HepG2 (cell line): Measurements from ENCODE around the gene RNASE8. TPM values are rescaled to one million over a fixed set of nuclear protein-coding genes. Genes with fewer than 3 reads are reported as not detected.

ENCODE experiments used
- ATAC-seq: fragments of 200-7000 bp; cut with Tn5 transposase; 3 replicates; pipeline ENCODE4 v1.9.1; 2020; ENCODE audit warnings: mild to moderate bottlenecking, moderate library complexity
- BruUV-seq: library from RNA; stranded (reverse); fragments of 400-500 nt; replicated peaks from 2 replicates; lab custom pipeline; 2021; lab: Mats Ljungman, UMichigan
- CTCF ChIA-PET: fragments of 300-600 bp; formaldehyde crosslinking; extraction: SDS; loops from one replicate; lab custom pipeline; 2021; ENCODE audit warnings: low total read pairs, inconsistent platforms, low intra/inter-chr PET ratio; lab: Yijun Ruan, JAX
- POLR2A ChIA-PET: fragments of 350-600 bp; sonication (Branson Sonifier 250); formaldehyde crosslinking; loops from one replicate; lab custom pipeline; 2020; ENCODE audit warnings: antibody characterized with exemption, inconsistent platforms; lab: Yijun Ruan, JAX
- DNase-seq: peaks from one replicate; pipeline ENCODE4 v3.0.0-alpha.2; 2015; ENCODE audit warnings: low spot score
- FAIRE-seq: peaks from 3 replicates; lab custom pipeline; 2011; peaks lifted over from hg19 to GRCh38; lab: Jason Lieb, UNC
- H2AFZ ChIP-seq: one replicate; pipeline ENCODE4 v1.6.1; 2011; ENCODE audit warnings: low read length, inconsistent platforms
- H3K27ac ChIP-seq: fragments of 300-600 bp; 3 replicates; pipeline ENCODE4 v1.8.0; 2011; ENCODE audit warnings: mixed run types, mild to moderate bottlenecking, mixed read lengths, low read length, inconsistent platforms; ENCODE audit not compliant: insufficient read depth; ENCODE audit errors: extremely low read length
- H3K27me3 ChIP-seq, 2 experiments: fragments of 200-600 bp in 1 of 2; 2 replicates in 1 of 2; 3 replicates in 1 of 2; pipeline versions ENCODE4 v1.6.0 to v1.8.0; 2011; ENCODE audit warnings: low read length in 2 of 2, mild to moderate bottlenecking in 2 of 2, moderate library complexity in 2 of 2, inconsistent platforms in 1 of 2; ENCODE audit not compliant: insufficient read depth in 2 of 2, control insufficient read depth in 1 of 2
- H3K36me3 ChIP-seq, 2 experiments: fragments of 200-600 bp in 1 of 2; replicated peaks in 1 of 2; 2 replicates in 1 of 2; 3 replicates in 1 of 2; pipeline versions ENCODE4 v1.5.1 to v1.8.0; 2011; ENCODE audit warnings: low read length in 2 of 2, inconsistent platforms in 1 of 2; ENCODE audit not compliant: insufficient read depth in 2 of 2, control insufficient read depth in 1 of 2
- H3K4me1 ChIP-seq: 2 replicates; pipeline ENCODE4 v1.5.1; 2012; ENCODE audit warnings: low read length, inconsistent platforms; ENCODE audit not compliant: insufficient read depth
- H3K4me2 ChIP-seq: 2 replicates; pipeline ENCODE4 v1.6.0; 2011; ENCODE audit warnings: low read depth, low read length, inconsistent platforms
- H3K4me3 ChIP-seq, 3 experiments: fragments of 200-600 bp in 1 of 3; sonication (generic), shearing (Covaris generic) in 1 of 3; replicated peaks in 1 of 3; 2 replicates each; pipeline ENCODE4 v1.5.1; 2011 to 2016; ENCODE audit warnings: low read length in 3 of 3, inconsistent platforms in 2 of 3, low read depth in 2 of 3, mild to moderate bottlenecking in 2 of 3, control low read depth in 1 of 3, mixed read lengths in 1 of 3; ENCODE audit not compliant: insufficient read depth in 1 of 3
- H3K79me2 ChIP-seq: one replicate; pipeline ENCODE4 v1.6.1; 2011; ENCODE audit warnings: low read length, inconsistent platforms; ENCODE audit not compliant: insufficient read depth
- H3K9ac ChIP-seq: 2 replicates; pipeline ENCODE4 v1.6.0; 2011; ENCODE audit warnings: mild to moderate bottlenecking, low read depth, low read length, inconsistent platforms; ENCODE audit not compliant: insufficient read depth
- H3K9me3 ChIP-seq: 2 replicates; pipeline ENCODE4 v1.5.1; 2012; ENCODE audit warnings: mild to moderate bottlenecking, low read length
- H4K20me1 ChIP-seq: 2 replicates; pipeline ENCODE4 v1.6.0; 2011; ENCODE audit warnings: inconsistent platforms, mild to moderate bottlenecking, low read length, moderate library complexity; ENCODE audit not compliant: insufficient read depth
- CAMTA2 ChIP-seq: sonication (generic); formaldehyde crosslinking; IDR thresholded peaks from 2 replicates; pipeline ENCODE4 v1.4.0; 2020; ENCODE audit warnings: mild to moderate bottlenecking, missing genetic modification reagents, borderline replicate concordance
- DMAP1 ChIP-seq: IDR thresholded peaks from 2 replicates; pipeline ENCODE4 v1.6.1; 2016
- E2F2 ChIP-seq: sonication (generic); formaldehyde crosslinking; IDR thresholded peaks from 2 replicates; pipeline ENCODE4 v1.4.0; 2020; ENCODE audit warnings: missing genetic modification reagents, borderline replicate concordance
- GABPA ChIP-seq, 2 experiments: IDR thresholded peaks; 2 replicates each; pipeline ENCODE4 v1.6.1; 2011 to 2016; ENCODE audit warnings: low read depth in 2 of 2, low read length in 1 of 2, missing biosample characterization in 1 of 2, missing genetic modification characterization in 1 of 2
- HDAC2 ChIP-seq: sonication (generic); formaldehyde crosslinking; IDR thresholded peaks from 2 replicates; pipeline ENCODE4 v1.4.0; 2020; ENCODE audit warnings: missing genetic modification reagents
- HNF4A ChIP-seq: sonication (generic); formaldehyde crosslinking; IDR thresholded peaks from 2 replicates; pipeline ENCODE4 v1.4.0; 2020; ENCODE audit warnings: missing genetic modification reagents
- JARID2 ChIP-seq: sonication (generic); formaldehyde crosslinking; IDR thresholded peaks from 2 replicates; pipeline ENCODE4 v1.8.1; 2023; ENCODE audit warnings: missing genetic modification reagents, inconsistent platforms; ENCODE audit not compliant: insufficient replicate concordance
- MAZ ChIP-seq, 2 experiments: sonication (generic) in 1 of 2; formaldehyde crosslinking in 1 of 2; IDR thresholded peaks; 2 replicates each; pipeline versions ENCODE4 v1.5.0 to v1.6.1; 2012 to 2020; ENCODE audit warnings: low read depth in 2 of 2, mild to moderate bottlenecking in 2 of 2, borderline replicate concordance in 1 of 2, improper control_type of control experiment in 1 of 2, low read length in 1 of 2, missing genetic modification reagents in 1 of 2, moderate library complexity in 1 of 2
- MXI1 ChIP-seq: IDR thresholded peaks from 3 replicates; pipeline ENCODE4 v1.6.1; 2012; ENCODE audit warnings: low read depth, low read length, inconsistent platforms, borderline replicate concordance
- NR2F6 ChIP-seq, 2 experiments: IDR thresholded peaks; 2 replicates each; pipeline ENCODE4 v1.6.1; 2016; ENCODE audit warnings: antibody characterized with exemption in 1 of 2, mild to moderate bottlenecking in 1 of 2
- RARA ChIP-seq: IDR thresholded peaks from 2 replicates; pipeline ENCODE4 v1.6.1; 2016; ENCODE audit warnings: missing genetic modification reagents, missing compliant biosample characterization
- RBM39 ChIP-seq: fragments of 200-400 bp; formaldehyde crosslinking; IDR thresholded peaks from one replicate; pipeline ENCODE4 v1.6.1; 2018; ENCODE audit warnings: antibody characterized with exemption, mild to moderate bottlenecking, low read depth, low read length; ENCODE audit not compliant: poor library complexity, severe bottlenecking
- RFX5 ChIP-seq: IDR thresholded peaks from 2 replicates; pipeline ENCODE4 v1.6.1; 2011; ENCODE audit warnings: low read depth, low read length, improper control_type of control experiment
- SUZ12 ChIP-seq: fragments of 150-350 bp; IDR thresholded peaks from 2 replicates; pipeline ENCODE4 v1.6.1; 2014; ENCODE audit warnings: low read depth, low read length
- ZBTB39 ChIP-seq: sonication (generic); formaldehyde crosslinking; IDR thresholded peaks from 2 replicates; pipeline ENCODE4 v1.5.0; 2020; ENCODE audit warnings: missing genetic modification reagents
- ZFP82 ChIP-seq: sonication (generic); formaldehyde crosslinking; IDR thresholded peaks from 2 replicates; pipeline ENCODE4 v1.5.1; 2020; ENCODE audit warnings: mild to moderate bottlenecking, missing genetic modification reagents, borderline replicate concordance
- ZNF205 ChIP-seq: IDR thresholded peaks from 2 replicates; pipeline ENCODE4 v1.6.1; 2018; ENCODE audit warnings: missing biosample characterization, missing genetic modification reagents
- ZNF44 ChIP-seq: sonication (generic); formaldehyde crosslinking; IDR thresholded peaks from 2 replicates; pipeline ENCODE4 v1.5.1; 2020; ENCODE audit warnings: mild to moderate bottlenecking, missing genetic modification reagents
- ZNF441 ChIP-seq: sonication (generic); formaldehyde crosslinking; IDR thresholded peaks from 2 replicates; pipeline ENCODE4 v1.7.0; 2021; ENCODE audit warnings: missing genetic modification reagents, borderline replicate concordance
- ZNF557 ChIP-seq: sonication (generic); formaldehyde crosslinking; IDR thresholded peaks from 2 replicates; pipeline ENCODE4 v1.4.0; 2020; ENCODE audit warnings: missing genetic modification reagents
- ZNF580 ChIP-seq: IDR thresholded peaks from 2 replicates; pipeline ENCODE4 v1.6.1; 2016; ENCODE audit warnings: low read depth, borderline replicate concordance
- WGBS: methylation state at CpG from one replicate; pipeline ENCODE4 v1.1.6; 2017; ENCODE audit warnings: low lambda C conversion rate; 5-methylcytosine and 5-hydroxymethylcytosine counted together
- in situ Hi-C: cut with HindIII; loops from 2 replicates; pipeline ENCODE4 v1.10.0; 2017; ENCODE audit warnings: low pct_unique_long_range_greater_than_20kb; ENCODE audit not compliant: extremely low pct_ligation_motif_present
- intact Hi-C: fragments of 100-400 bp; cut with micrococcal nuclease; formaldehyde crosslinking; loops from one replicate; pipeline ENCODE4 v1.10.0; 2022; ENCODE audit not compliant: unreplicated experiment
- polyA plus RNA-seq, 8 experiments: library from polyadenylated mRNA; depleted of rRNA in 3 of 8; stranded (reverse) in 7 of 8; unstranded in 1 of 8; fragments of >200 nt; fragmentation: Illumina TruSeq in 4 of 8; extraction: Trizol in 4 of 8; gene quantifications; 2 replicates each; pipeline versions ENCODE4 v1.2.1 to v1.2.3, GENCODE V29; 2011 to 2016; ENCODE audit warnings: low read depth in 4 of 8, missing spikeins in 1 of 8, mixed read lengths in 1 of 8; ENCODE audit not compliant: insufficient read depth in 1 of 8
- total RNA-seq, 5 experiments: library from RNA; depleted of rRNA; stranded (reverse); fragments of >200 nt; fragmentation: Illumina TruSeq; extraction: Trizol; gene quantifications; 2 replicates each; pipeline ENCODE4 v1.2.3, GENCODE V29; 2016; ENCODE audit warnings: low read depth in 1 of 5

Gene RNASE8
- total and polyA plus RNA-seq, 2 of the 13 experiments (the other 11 are each of a cell fraction or from before 2014, with no cell fraction given) = not detected

- H3K4me3 ChIP-seq = no peak overlapping the region
- H3K4me2 ChIP-seq = no peak overlapping the region
- H3K4me1 ChIP-seq = peaks cover 20% of the 10 kb centered on the region
- DNase-seq (no peak), FAIRE-seq (no peak), ATAC-seq (no peak)
- no peak overlapping the region for H3K27ac ChIP-seq
- no peak overlapping the region for H3K9ac ChIP-seq
- no TSS peak for BruUV-seq
- H3K9me3 ChIP-seq = no peaks in the 10 kb centered on the region
- H3K27me3 ChIP-seq = no peaks in the 10 kb centered on the region; a peak in 1 of 5 replicates
- in situ Hi-C loops (no loop called here), intact Hi-C loops (no loop called here)
- peaks cover 3% of the 10 kb centered on the region for H3K79me2 ChIP-seq
- H2AFZ ChIP-seq = no peak overlapping the region
- no peaks in the 10 kb centered on the region for H4K20me1 ChIP-seq
- POLR2A ChIA-PET = interaction anchor here (0.6 to 1.1 kb wide), 2 partner anchors 11 to 28 kb away, joined by 3 read pairs; no protein-coding TSS in a partner anchor
- CTCF ChIA-PET = no interaction called here
- 86% methylated on average over 9 of the region's 9 CpGs for WGBS
- peaks cover 36 to 63% of the 10 kb centered on the region in 2 experiments for H3K36me3 ChIP-seq
- TF ChIP-seq ZNF441 (no peak), MAZ (IDR thresholded peaks at IDR 0.05; ENCODE audit: borderline replicate concordance, low read depth, low read length) (no peak), MAZ (CRISPR knock-in tag; IDR thresholded peaks at IDR 0.05; ENCODE audit: low read depth) (no peak), ZNF580 (CRISPR knock-in tag) (no peak), NR2F6 (IDR thresholded peaks at IDR 0.05) (0 out of 2 replicates have a peak, but pooled peaks have one; percentile 42), NR2F6 (CRISPR knock-in tag; IDR thresholded peaks at IDR 0.05) (no peak), ZNF205 (CRISPR knock-in tag) (0 out of 2 replicates have a peak, but pooled peaks have one; percentile 40), DMAP1 (CRISPR knock-in tag) (no peak), HNF4A (peak; percentile 28; the same call in 1 of the 2 replicates), MXI1 (no peak), ZNF44 (no peak), RARA (CRISPR knock-in tag) (no peak), RBM39 (no peak), ZFP82 (CRISPR knock-in tag) (no peak), ZNF557 (0 out of 2 replicates have a peak, but pooled peaks have one; percentile 29), HDAC2 (CRISPR knock-in tag) (no peak), ZBTB39 (CRISPR knock-in tag) (no peak), SUZ12 (no peak), GABPA (IDR thresholded peaks at IDR 0.05; ENCODE audit: low read depth, low read length) (no peak), GABPA (CRISPR knock-in tag; IDR thresholded peaks at IDR 0.05; ENCODE audit: low read depth) (no peak), JARID2 (no peak), RFX5 (no peak), E2F2 (CRISPR knock-in tag) (no peak), CAMTA2 (CRISPR knock-in tag) (no peak)
Observed at GRCh38 chr14:21075719-21076437, 18.3 kb downstream of the RNASE8 start.
